OCI-LY7 (cell line): ENCODE data around the gene EIF3D.

Source experiments
- CTCF ChIP-seq: fragments of 200-600 bp; sonication (generic); conservative IDR thresholded peaks from 2 replicates; pipeline ENCODE4 v1.5.1; 2014; ENCODE audit warnings: mild to moderate bottlenecking, antibody characterized with exemption, low read length, moderate library complexity, mixed read lengths
- EZH2phosphoT487 ChIP-seq: fragments of 200-600 bp; sonication (generic); IDR thresholded peaks from 2 replicates; pipeline ENCODE4 v1.6.1; 2018; ENCODE audit warnings: low read depth, borderline replicate concordance, mild to moderate bottlenecking, mixed run types, antibody characterized with exemption, low read length, moderate library complexity, mixed read lengths

- TF ChIP-seq CTCF, result no peak
- no peak for TF ChIP-seq EZH2phosphoT487
These were observed 50.0 kb downstream of the EIF3D start for GRCh38 chr22:36478966-36479365.
